Endothelial cell of umbilical vein (primary cell): ENCODE measurements around the gene RIPOR3. TPM values are rescaled to one million over a fixed set of nuclear protein-coding genes. Genes with fewer than 3 reads are reported as not detected.

Source experiments
- BruUV-seq: library from RNA; stranded (reverse); fragments of 400-500 nt; replicated peaks from 2 replicates; lab custom pipeline; 2021; lab: Mats Ljungman, UMichigan
- CTCF ChIA-PET: fragments of 300-600, 350-600 bp; sonication (Branson Sonifier 250); formaldehyde crosslinking; loops from one replicate; lab custom pipeline; 2021; ENCODE audit warnings: antibody characterized with exemption, inconsistent platforms; lab: Charles Lee
- POLR2A ChIA-PET: fragments of 300-600, 350-600 bp; sonication (Branson Sonifier 250); formaldehyde crosslinking; loops from one replicate; lab custom pipeline; 2021; ENCODE audit warnings: antibody characterized with exemption, inconsistent platforms; lab: Charles Lee
- DNase-seq: peaks from one replicate; pipeline ENCODE4 v3.0.0-alpha.2; 2011; ENCODE audit warnings: low read depth, low spot score
- FAIRE-seq: peaks from 2 replicates; lab custom pipeline; 2011; peaks lifted over from hg19 to GRCh38; lab: Jason Lieb, UNC
- H2AFZ ChIP-seq: 2 replicates; pipeline ENCODE4 v1.6.0; 2012; ENCODE audit warnings: low read depth, low read length, control low read depth, inconsistent platforms
- H3K27ac ChIP-seq: 2 replicates; pipeline ENCODE4 v1.5.1; 2011; ENCODE audit warnings: low read depth, mild to moderate bottlenecking, control low read depth, low read length, moderate library complexity; ENCODE audit not compliant: insufficient read depth
- H3K27me3 ChIP-seq, 2 experiments: 2 replicates each; pipeline versions ENCODE4 v1.6.0 to v1.6.1; 2011; ENCODE audit warnings: low read length in 2 of 2, mixed read lengths in 1 of 2; ENCODE audit not compliant: control insufficient read depth in 2 of 2, insufficient read depth in 2 of 2
- H3K36me3 ChIP-seq, 2 experiments: 2 replicates in 1 of 2; 3 replicates in 1 of 2; pipeline ENCODE4 v1.5.1; 2011; ENCODE audit warnings: low read length in 2 of 2, mild to moderate bottlenecking in 1 of 2, moderate library complexity in 1 of 2; ENCODE audit not compliant: control insufficient read depth in 2 of 2, insufficient read depth in 2 of 2; ENCODE audit errors: extremely low read depth in 1 of 2
- H3K4me1 ChIP-seq: 3 replicates; pipeline ENCODE4 v1.5.1; 2011; ENCODE audit warnings: mild to moderate bottlenecking, low read length; ENCODE audit not compliant: control insufficient read depth, insufficient read depth; ENCODE audit errors: extremely low read depth
- H3K4me2 ChIP-seq: 2 replicates; pipeline ENCODE4 v1.6.1; 2011; ENCODE audit warnings: low read length, control low read depth, mixed read lengths; ENCODE audit not compliant: insufficient read depth
- H3K4me3 ChIP-seq, 3 experiments: fragments of 200-600 bp in 1 of 3; sonication (generic), shearing (Covaris generic) in 1 of 3; replicated peaks in 1 of 3; 2 replicates each; pipeline ENCODE4 v1.5.1; 2011 to 2016; ENCODE audit warnings: control low read depth in 3 of 3, low read length in 3 of 3, mild to moderate bottlenecking in 2 of 3, inconsistent platforms in 1 of 3, low read depth in 1 of 3, moderate library complexity in 1 of 3; ENCODE audit not compliant: insufficient read depth in 1 of 3
- H3K79me2 ChIP-seq: 2 replicates; pipeline ENCODE4 v1.6.0; 2012; ENCODE audit warnings: low read length, inconsistent platforms; ENCODE audit not compliant: control insufficient read depth, insufficient read depth
- H3K9ac ChIP-seq: replicated peaks from 2 replicates; pipeline ENCODE3; 2011; ENCODE audit warnings: low read length, control low read depth; ENCODE audit not compliant: insufficient read depth; ENCODE audit errors: extremely low read depth
- H3K9me1 ChIP-seq: replicated peaks from 3 replicates; pipeline ENCODE4 v1.6.0; 2011; ENCODE audit warnings: mild to moderate bottlenecking, low read length; ENCODE audit not compliant: control insufficient read depth, insufficient read depth; ENCODE audit errors: extremely low read depth
- H3K9me3 ChIP-seq: replicated peaks from 2 replicates; pipeline ENCODE4 v1.5.1; 2012; ENCODE audit warnings: low read length, inconsistent platforms; ENCODE audit not compliant: control insufficient read depth, insufficient read depth
- H4K20me1 ChIP-seq: replicated peaks from 2 replicates; pipeline ENCODE3; 2011; ENCODE audit warnings: mild to moderate bottlenecking, low read length; ENCODE audit not compliant: control insufficient read depth, insufficient read depth; ENCODE audit errors: extremely low read depth
- CTCF ChIP-seq, 2 donors: IDR thresholded peaks; 1 replicate in 1 of 2; 2 replicates in 1 of 2; pipeline ENCODE4 v1.5.1; 2011; ENCODE audit warnings: low read length in 2 of 2, mild to moderate bottlenecking in 2 of 2, moderate library complexity in 2 of 2, control low read depth in 1 of 2, inconsistent platforms in 1 of 2, low read depth in 1 of 2; ENCODE audit not compliant: insufficient read depth in 1 of 2; ENCODE audit errors: extremely low read depth in 1 of 2
- FOS ChIP-seq: IDR thresholded peaks from 2 replicates; pipeline ENCODE4 v1.6.1; 2011; ENCODE audit warnings: mild to moderate bottlenecking, low read length, moderate library complexity, borderline replicate concordance; ENCODE audit not compliant: insufficient read depth
- POLR2AphosphoS5 ChIP-seq: IDR thresholded peaks from 2 replicates; pipeline ENCODE4 v1.6.1; 2012; ENCODE audit warnings: low read depth, mild to moderate bottlenecking, control low read depth, low read length, moderate library complexity; ENCODE audit not compliant: insufficient read depth
- dilution Hi-C: fragments of 300-500 bp; cut with MboI; formaldehyde crosslinking; loops from one replicate; pipeline ENCODE4 v1.15.0; 2019; ENCODE audit warnings: low sequenced_read_pairs; ENCODE audit not compliant: extremely low pct_ligation_motif_present
- intact Hi-C: fragments of 100-400 bp; cut with micrococcal nuclease; formaldehyde crosslinking; loops from one replicate; pipeline ENCODE4 v1.10.0; 2022
- polyA plus RNA-seq, 4 experiments: library from polyadenylated mRNA; depleted of rRNA in 3 of 4; stranded (reverse) in 3 of 4; unstranded in 1 of 4; fragments of >200 nt; gene quantifications; 2 replicates each; pipeline versions ENCODE4 v1.2.1 to v1.2.3, GENCODE V29; 2011 to 2012; ENCODE audit warnings: missing spikeins in 1 of 4
- total RNA-seq: library from RNA; stranded (reverse); gene quantifications from 2 replicates; pipeline ENCODE4 v1.2.3, GENCODE V29; 2021
- TF ChIP-seq, protein P1 (sequence below): IDR thresholded peaks from 2 replicates; pipeline ENCODE4 v1.6.1; 2011; ENCODE audit not compliant: insufficient read depth, insufficient read length

RIPOR3 gene
- total and polyA plus RNA-seq, 2 donors (not counting 3 experiments of a cell fraction or from before 2014, with no cell fraction given), result not detected

DNA sequence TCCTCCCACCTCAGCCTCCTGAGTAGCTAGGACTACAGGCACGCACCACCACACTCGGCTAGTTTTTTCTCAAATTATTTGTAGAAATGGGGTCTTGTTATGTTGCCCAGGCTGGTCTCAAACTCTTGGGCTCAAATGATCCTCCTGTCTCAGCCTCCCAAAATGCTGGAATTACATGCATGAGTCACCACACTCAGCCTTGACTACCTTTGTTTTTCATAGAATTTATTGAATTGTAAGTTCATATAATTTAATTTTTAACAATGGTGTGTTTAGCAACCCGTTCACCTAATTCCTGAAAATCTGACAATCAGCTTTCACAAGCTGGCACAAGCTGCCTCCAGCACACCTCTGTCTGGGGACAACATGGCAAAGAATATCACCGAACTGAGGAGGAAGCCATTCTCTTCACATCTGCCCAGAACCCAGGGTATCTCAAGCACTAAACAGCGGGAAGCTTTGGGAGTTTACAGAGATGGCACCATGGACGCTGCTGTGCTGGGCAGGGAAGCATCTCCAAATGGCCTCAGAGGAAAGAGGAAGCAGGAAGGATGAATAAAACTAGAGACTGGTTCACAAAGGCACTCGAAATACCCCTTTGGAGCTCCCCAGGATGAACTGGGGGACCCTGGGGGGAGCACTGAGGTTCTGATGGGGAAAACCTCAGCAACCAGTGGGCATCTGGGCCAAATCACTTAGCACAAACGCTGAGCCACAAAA lies 2.9 kb downstream of the RIPOR3 start:
- peaks cover 34 to 38% of the 10 kb centered on the region in 2 experiments for H3K27me3 ChIP-seq
- dilution Hi-C loops, result no loop called here
- CTCF ChIA-PET, result no interaction called here
- H3K9ac ChIP-seq, result no peak overlapping the region
- no peak for TF ChIP-seq POLR2AphosphoS5
- TF ChIP-seq CTCF (IDR thresholded peaks at IDR 0.05; ENCODE audit: extremely low read depth in 1 of 2, insufficient read depth in 1 of 2, low read depth in 1 of 2, low read length in 2 of 2), result no peak
- TF ChIP-seq, protein P1, sequence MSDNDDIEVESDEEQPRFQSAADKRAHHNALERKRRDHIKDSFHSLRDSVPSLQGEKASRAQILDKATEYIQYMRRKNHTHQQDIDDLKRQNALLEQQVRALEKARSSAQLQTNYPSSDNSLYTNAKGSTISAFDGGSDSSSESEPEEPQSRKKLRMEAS, result no peak
- TF ChIP-seq FOS, result no peak
- no peak overlapping the region for H2AFZ ChIP-seq
- H3K27ac ChIP-seq, result no peak overlapping the region
- H3K4me2 ChIP-seq, result no peak overlapping the region
- H3K79me2 ChIP-seq, result no peaks in the 10 kb centered on the region
- no peaks in the 10 kb centered on the region for H3K36me3 ChIP-seq
- no peaks in the 10 kb centered on the region for H3K4me1 ChIP-seq
- intact Hi-C loops, result no loop called here
- POLR2A ChIA-PET, result no interaction called here
- no peaks in the 10 kb centered on the region for H3K9me1 ChIP-seq
- H4K20me1 ChIP-seq, result no peaks in the 10 kb centered on the region
- no peak overlapping the region for H3K4me3 ChIP-seq
- FAIRE-seq, result no peak
- no TSS peak for BruUV-seq
- H3K9me3 ChIP-seq, result no peaks in the 10 kb centered on the region
- no peak for DNase-seq
